GM12891 (cell line): ENCODE data around the gene FUZ.

Experiments used
- DNase-seq: peaks from one replicate; pipeline ENCODE4 v3.0.0; 2011; ENCODE audit warnings: low spot score; ENCODE audit not compliant: insufficient read length
- FAIRE-seq: peaks from 2 replicates; lab custom pipeline; 2011; peaks lifted over from hg19 to GRCh38; lab: Jason Lieb, UNC
- PAX5 ChIP-seq: IDR thresholded peaks from 2 replicates; pipeline ENCODE4 v1.6.1; 2011; ENCODE audit warnings: low read length, moderate library complexity, mild to moderate bottlenecking; ENCODE audit not compliant: insufficient read depth, severe bottlenecking
- POLR2A ChIP-seq: IDR thresholded peaks from 2 replicates; pipeline ENCODE4 v1.6.1; 2011; ENCODE audit warnings: low read depth, low read length, control low read depth
- POLR2AphosphoS5 ChIP-seq: IDR thresholded peaks from 2 replicates; pipeline ENCODE4 v1.6.1; 2011; ENCODE audit warnings: low read depth, low read length, control low read depth
- POU2F2 ChIP-seq: IDR thresholded peaks from 2 replicates; pipeline ENCODE4 v1.6.1; 2011; ENCODE audit warnings: low read depth, mild to moderate bottlenecking, control low read depth, low read length, moderate library complexity
- SPI1 ChIP-seq: IDR thresholded peaks from 2 replicates; pipeline ENCODE4 v1.6.1; 2011; ENCODE audit warnings: low read depth, low read length, control low read depth
- TAF1 ChIP-seq: IDR thresholded peaks from 2 replicates; pipeline ENCODE4 v1.6.1; 2011; ENCODE audit warnings: low read depth, low read length, control low read depth

Gene FUZ

GRCh38 chr19:49807058-49807903 is 5.8 kb downstream of the FUZ start:
- FAIRE-seq = no peak
- TF ChIP-seq SPI1 = peak; percentile 84
- TF ChIP-seq TAF1 = no peak
- TF ChIP-seq POLR2AphosphoS5 = no peak

GRCh38 chr19:49806620-49806959 is 6.5 kb downstream of the FUZ start:
- TF ChIP-seq TAF1 (no peak), POLR2AphosphoS5 (no peak), SPI1 (no peak), PAX5 (no peak), POLR2A (no peak), POU2F2 (no peak)
- no peak for DNase-seq
- FAIRE-seq = no peak

More at GRCh38 chr19:49807058-49807903, 5.8 kb downstream of the FUZ start:
- no peak for DNase-seq

GRCh38 chr19:49805822-49806619 is 7.1 kb downstream of the FUZ start:
- TF ChIP-seq POU2F2 (no peak), SPI1 (no peak), POLR2A (no peak), PAX5 (no peak), TAF1 (no peak), POLR2AphosphoS5 (no peak)
- no peak for FAIRE-seq

GRCh38 chr19:49803529-49803856 is 9.6 kb downstream of the FUZ start:
- no peak for DNase-seq
- no peak for TF ChIP-seq POLR2A
- TF ChIP-seq PAX5 = no peak
- TF ChIP-seq POLR2AphosphoS5 = no peak
- no peak for TF ChIP-seq SPI1
- TF ChIP-seq POU2F2 = no peak
- no peak for TF ChIP-seq TAF1
- no peak for FAIRE-seq

More at GRCh38 chr19:49805822-49806619, 7.1 kb downstream of the FUZ start:
- no peak for DNase-seq

DNA sequence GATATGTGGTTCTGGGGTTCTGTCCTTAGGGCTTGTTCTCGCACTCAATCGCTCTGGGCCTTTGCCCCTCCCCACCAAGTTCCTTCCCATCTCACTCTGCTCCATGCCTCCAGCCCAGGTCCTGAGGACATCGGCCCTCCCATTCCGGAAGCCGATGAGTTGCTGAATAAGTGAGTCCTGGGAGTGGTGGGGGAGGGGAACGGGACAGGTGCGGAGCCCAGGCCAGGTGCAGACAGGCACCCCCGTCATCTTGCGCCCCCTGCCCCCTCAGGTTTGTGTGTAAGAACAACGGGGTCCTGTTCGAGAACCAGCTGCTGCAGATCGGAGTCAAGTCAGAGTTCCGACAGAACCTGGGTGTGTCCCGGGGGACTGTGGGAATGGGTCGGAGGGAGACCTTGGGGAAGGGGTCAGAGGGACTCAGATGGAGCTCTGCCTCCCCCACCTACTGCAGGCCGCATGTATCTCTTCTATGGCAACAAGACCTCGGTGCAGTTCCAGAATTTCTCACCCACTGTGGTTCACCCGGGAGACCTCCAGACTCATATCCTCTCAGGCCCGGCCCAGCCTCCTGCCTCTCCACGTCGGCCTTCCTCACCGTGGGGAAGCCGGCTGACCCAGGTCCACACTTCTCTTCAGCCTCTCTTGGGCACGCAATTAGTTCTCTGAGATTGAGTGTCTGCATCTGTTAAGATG is 10.1 kb downstream of the FUZ start:
- FAIRE-seq (no peak), DNase-seq (no peak)
- TF ChIP-seq SPI1 = no peak
- no peak for TF ChIP-seq PAX5
- TF ChIP-seq POLR2AphosphoS5 = no peak
- no peak for TF ChIP-seq TAF1
- no peak for TF ChIP-seq POLR2A
- no peak for TF ChIP-seq POU2F2

DNA sequence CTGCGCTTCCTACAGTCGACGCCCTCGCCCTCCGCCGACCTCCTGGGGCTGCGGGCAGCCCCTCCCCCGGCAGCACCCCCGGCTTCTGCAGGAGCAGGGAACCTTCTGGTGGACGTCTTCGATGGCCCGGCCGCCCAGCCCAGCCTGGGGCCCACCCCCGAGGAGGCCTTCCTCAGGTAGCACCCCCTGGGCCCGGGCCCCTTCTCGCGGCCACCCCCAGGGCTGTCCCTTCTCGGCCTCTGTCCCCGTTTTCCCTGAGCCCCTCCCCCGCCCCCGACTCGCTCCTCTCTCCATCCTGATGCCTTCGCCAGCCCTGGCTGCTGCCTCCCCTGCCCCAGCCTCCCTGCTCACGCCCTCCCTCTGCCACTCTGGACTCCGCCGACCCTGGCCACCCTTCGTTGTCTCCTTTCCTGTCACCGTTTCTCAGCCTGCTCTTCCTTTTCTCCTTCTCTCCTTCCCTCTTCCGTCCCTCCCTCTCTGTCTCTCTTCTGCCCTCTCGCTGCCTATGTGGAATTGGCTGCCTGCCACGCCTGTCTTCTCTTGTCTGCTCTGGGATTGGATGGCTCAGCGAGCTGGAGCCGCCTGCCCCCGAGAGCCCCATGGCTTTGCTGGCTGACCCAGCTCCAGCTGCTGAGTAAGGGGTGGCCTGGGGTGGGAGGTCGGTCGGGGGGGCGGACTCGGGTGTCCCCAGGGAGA is 11.0 kb downstream of the FUZ start:
- DNase-seq = no peak
- FAIRE-seq = no peak
- no peak for TF ChIP-seq PAX5
- no peak for TF ChIP-seq POLR2A
- TF ChIP-seq POU2F2 = no peak
- TF ChIP-seq TAF1 = no peak
- no peak for TF ChIP-seq POLR2AphosphoS5
- TF ChIP-seq SPI1 = no peak

DNA sequence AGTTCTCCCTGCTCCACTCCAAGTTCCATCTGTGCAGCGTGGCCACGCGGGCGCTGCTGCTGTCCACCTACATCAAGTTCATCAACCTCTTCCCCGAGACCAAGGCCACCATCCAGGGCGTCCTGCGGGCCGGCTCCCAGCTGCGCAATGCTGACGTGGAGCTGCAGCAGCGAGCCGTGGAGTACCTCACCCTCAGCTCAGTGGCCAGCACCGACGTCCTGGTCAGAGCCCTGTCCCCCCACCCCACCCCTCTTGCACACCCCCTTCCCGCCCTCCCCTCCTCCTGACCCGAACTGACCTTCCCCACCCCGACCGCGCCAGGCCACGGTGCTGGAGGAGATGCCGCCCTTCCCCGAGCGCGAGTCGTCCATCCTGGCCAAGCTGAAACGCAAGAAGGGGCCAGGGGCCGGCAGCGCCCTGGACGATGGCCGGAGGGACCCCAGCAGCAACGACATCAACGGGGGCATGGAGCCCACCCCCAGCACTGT is 11.6 kb downstream of the FUZ start:
- FAIRE-seq (no peak), DNase-seq (no peak)
- TF ChIP-seq PAX5 (no peak), POU2F2 (no peak), TAF1 (no peak), POLR2AphosphoS5 (no peak), SPI1 (no peak), POLR2A (no peak)

- TF ChIP-seq POLR2AphosphoS5 = no peak
- FAIRE-seq = no peak
- no peak for DNase-seq
Measured at GRCh38 chr19:49800771-49801170, 12.3 kb downstream of the FUZ start.
